GM19452 (cell line): ENCODE results near the gene NDUFS6.
A peak's percentile ranks its signal among the peaks of the same experiment; 100 is the strongest.
"Not testable (repeated sequence)": the region's sequence is repeated elsewhere in the genome, so short reads cannot be mapped to it uniquely, and the experiment has no call there.

Experiments used
- ATAC-seq: cut with Tn5 transposase; IDR thresholded peaks from one replicate; pipeline ENCODE4 v1.9.1; 2021; ENCODE audit not compliant: unreplicated experiment

Gene NDUFS6

GRCh38 chr5:1781726-1782384, 19.4 kb upstream of the NDUFS6 start:
- no peak for ATAC-seq

- peak; percentile 7 for ATAC-seq
Measured at GRCh38 chr5:1782385-1783215, 18.6 kb upstream of the NDUFS6 start.

- peak; percentile 86 for ATAC-seq
Measured at GRCh38 chr5:1783216-1783554, 18.0 kb upstream of the NDUFS6 start.

- ATAC-seq, result no peak
Measured at GRCh38 chr5:1784197-1785050, 16.8 kb upstream of the NDUFS6 start.

GRCh38 chr5:1785062-1785461, 16.1 kb upstream of the NDUFS6 start:
- ATAC-seq, result no peak

- no peak for ATAC-seq
Measured at GRCh38 chr5:1785984-1786383, 15.2 kb upstream of the NDUFS6 start.

- no peak for ATAC-seq
Measured at GRCh38 chr5:1786621-1787471, 14.4 kb upstream of the NDUFS6 start.

- no peak for ATAC-seq
Measured at GRCh38 chr5:1787472-1788047, 13.6 kb upstream of the NDUFS6 start.

- no peak for ATAC-seq
Measured at GRCh38 chr5:1788200-1788599, 13.0 kb upstream of the NDUFS6 start.

GRCh38 chr5:1788828-1789227, 12.4 kb upstream of the NDUFS6 start:
- no peak for ATAC-seq

- ATAC-seq, result not testable (repeated sequence)
Measured at GRCh38 chr5:1789438-1789833, 11.8 kb upstream of the NDUFS6 start.

GRCh38 chr5:1789834-1790471, 11.3 kb upstream of the NDUFS6 start:
- ATAC-seq, result no peak

GRCh38 chr5:1791176-1791575, 10.0 kb upstream of the NDUFS6 start:
- ATAC-seq, result no peak

- ATAC-seq, result peak; percentile 97
Measured at GRCh38 chr5:1792842-1793266, 8.4 kb upstream of the NDUFS6 start.

- ATAC-seq, result no peak
Measured at GRCh38 chr5:1793301-1793740, 7.9 kb upstream of the NDUFS6 start.

GRCh38 chr5:1793966-1794900, 7.0 kb upstream of the NDUFS6 start:
- ATAC-seq, result no peak

GRCh38 chr5:1794901-1795290, 6.3 kb upstream of the NDUFS6 start:
- no peak for ATAC-seq

GRCh38 chr5:1795506-1795905, 5.7 kb upstream of the NDUFS6 start:
- no peak for ATAC-seq

GRCh38 chr5:1795931-1796330, 5.3 kb upstream of the NDUFS6 start:
- no peak for ATAC-seq
